NCI-H2227 treated with DMSO at 0.1 percent for 48 hours (cell line): ENCODE results near the gene ZBP1.

Source experiments
- DNase-seq: peaks from one replicate; lab custom pipeline; 2025; lab: John Stamatoyannopoulos, UW

ZBP1 gene

DNA sequence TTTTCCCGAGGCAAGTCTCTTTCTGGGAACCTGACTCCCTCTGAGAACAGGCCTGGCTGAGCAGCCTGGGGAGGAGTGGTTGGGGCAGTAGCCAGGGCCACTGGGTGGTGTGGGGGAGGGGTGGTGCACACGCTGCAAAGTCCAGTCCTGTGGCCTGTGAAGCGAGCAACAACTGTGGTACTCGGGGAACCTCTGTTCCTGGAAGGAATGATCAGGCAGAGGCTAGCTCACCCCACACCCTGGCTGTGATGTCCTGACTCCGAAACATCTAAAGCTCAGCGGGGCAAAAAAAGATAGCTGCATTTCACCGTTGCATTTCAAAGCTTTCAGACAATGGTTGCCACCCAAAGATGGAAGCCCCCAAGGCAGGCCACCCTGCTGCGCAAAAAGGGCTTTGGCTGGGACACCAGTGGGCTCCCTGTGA is 33.8 kb downstream of the ZBP1 start:
- DNase-seq = no peak

DNA sequence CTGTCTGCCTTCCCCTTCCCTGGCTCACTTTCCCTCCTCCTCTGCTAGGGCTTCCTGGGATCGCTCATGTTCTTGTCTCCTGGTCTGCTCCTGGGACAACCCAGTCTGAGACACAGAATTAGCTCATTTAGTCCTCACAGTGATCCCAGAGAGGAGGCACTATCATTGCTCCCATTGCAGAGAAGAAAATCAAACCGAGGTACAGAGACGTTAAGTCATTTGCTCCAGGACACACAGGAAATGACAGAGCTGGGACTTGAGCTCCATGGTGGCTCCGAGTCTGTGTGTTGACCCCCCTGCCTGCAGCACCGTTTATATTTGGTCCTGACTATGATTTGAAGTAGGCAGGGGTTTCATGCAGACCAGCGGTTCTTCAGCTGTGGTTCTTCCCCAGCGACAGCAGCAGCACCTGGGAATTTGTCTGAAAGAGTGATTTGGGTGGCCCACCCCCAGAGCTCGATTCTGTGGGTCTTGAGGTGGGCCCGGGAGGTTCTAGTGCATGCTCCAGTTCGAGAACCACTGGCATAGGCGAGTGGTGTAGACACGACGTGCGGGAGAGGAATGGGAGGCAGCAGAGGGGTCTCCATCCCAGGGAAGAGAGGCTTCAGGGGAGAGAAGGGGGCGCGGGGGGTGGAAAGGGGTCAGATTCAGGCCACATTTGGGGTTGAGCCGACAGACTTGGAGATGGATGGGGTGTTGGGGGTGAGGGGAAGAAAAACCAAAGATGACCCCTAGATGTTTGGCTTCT is 34.6 kb downstream of the ZBP1 start:
- DNase-seq = no peak

DNA sequence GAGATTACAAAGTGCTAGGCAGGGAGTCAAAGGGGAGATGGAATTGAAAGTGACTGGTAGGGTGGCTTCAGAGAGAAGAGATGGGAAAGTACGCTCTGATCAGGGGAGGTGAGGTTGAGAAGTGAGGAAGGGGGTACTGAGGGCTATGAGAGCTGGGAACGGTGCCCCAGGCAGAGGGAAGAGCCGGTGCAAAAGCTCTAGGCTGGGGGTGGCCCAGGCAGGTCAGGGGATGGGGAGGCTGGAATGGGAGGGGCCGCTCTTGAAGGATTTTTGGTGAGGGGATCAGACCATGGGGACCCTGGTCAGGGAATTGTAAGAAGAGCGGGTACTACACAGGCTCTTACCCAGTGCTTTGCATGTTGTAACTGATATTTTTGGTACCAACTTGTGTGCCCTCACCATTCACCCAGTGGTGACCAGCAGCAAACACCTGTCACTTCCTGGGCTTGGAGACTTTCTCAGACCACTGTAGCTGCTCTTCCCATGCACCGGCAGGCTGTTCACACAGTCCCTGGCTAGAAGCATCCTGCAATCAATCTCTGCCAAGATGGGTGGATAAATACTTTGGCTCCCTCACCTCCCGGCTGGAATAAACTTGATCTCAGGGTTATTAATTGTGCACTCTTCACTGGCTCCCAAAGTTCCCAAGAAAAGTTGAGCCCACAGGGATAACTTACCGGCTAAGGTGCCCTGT is 35.3 kb downstream of the ZBP1 start:
- DNase-seq = no peak

DNA sequence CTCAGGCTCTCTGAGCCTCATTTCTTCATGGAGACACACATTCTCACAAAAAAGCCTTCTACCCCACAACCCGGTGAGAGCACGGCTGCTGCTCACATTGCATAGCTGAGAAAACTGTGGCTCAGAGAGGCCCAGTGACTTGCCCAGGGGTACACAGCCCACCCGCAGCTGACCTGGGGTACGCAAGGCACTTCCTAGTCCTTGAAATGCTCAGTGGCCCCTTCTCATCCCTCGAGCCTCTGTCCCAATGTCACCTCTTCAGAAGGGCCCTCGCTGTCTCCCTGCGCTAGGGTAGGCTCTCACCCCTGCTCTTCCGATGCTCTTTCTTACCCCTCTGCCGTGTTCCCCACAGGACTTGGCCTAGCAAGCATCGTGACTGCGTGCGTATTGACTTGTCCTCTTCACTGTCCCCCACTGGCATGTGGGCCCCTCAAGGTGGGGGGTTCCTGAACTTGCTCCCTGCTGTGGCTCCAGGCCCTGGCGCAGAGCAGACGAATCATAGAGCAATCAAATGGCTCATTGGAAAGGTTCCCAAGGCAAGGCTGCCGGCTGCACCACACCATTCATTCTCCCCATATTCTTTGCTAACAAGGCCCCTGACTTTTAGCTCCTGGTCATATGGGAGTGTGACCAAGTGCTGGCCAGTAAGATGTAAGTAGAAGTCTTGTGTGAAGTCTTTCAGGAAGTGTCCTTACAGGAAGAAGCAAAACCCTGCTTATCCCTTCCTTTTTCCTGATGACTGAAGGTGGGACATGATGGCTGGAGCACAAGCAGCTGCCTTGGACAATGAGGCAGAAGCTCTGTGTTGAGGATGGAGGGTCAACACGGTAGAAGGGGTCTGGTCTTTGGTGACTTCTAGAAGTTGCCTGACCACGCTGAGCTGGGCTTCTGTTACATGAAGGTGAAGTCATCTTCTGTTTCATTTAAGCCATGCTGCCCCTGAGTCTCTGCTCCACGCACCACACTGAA is 36.7 kb downstream of the ZBP1 start:
- no peak for DNase-seq

DNA sequence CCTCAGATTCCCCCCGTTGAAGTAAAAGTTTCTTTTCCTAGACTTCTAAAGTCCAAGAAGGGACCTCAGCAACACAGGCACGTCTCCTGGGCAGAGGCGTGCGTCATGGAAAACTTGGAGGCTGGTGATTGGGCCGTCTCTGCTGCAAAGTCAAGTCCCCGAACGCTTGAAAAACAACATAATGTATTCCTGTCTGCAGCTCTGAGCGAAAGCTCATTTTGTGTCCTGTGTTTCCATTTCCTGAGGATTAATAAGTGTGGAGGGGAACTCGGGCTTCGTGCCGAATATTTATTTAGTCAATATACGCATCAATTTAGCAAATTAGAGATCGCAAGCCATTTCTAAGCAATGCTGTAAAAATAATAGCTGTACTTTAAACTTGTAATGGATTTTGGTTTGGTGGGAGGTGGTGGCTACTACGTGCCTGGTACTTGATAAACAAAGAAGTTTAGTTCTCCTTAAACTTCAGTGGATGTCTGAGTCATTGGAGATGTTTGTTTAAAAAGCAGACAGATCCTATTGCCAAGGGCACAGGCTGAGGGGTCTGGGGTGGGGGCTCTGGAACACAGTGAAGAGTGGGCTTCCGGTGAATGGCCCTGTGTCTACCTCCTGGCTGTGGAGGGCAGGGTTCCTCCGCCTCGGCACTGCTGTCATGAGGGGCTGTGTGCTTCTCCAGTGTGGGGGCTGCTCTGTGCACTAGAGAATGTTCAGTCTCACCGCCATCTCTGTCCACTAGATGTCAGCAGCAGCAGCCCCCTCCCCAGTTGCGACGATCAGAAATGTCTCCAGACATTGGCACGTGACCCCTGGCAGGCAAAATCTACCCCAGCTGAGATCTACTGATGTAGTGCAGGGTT is 37.6 kb downstream of the ZBP1 start:
- no peak for DNase-seq

DNA sequence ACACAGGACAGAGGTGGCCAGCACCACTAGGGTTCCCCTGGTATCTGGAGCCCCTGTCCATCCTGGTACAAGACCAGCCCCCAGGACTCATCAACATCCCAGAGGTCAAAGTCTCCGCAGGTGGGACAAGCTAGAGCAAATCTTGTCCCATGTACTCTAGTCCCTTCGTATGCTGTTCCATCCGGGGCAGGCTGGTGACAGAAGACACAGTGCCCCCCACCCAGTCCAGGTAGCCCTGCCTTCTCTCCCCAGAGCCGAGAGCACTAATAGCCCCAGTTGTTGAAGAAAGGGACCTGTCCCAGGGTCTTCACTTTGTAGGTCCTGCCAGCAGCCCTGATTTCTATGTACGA is 38.2 kb downstream of the ZBP1 start:
- no peak for DNase-seq

DNA sequence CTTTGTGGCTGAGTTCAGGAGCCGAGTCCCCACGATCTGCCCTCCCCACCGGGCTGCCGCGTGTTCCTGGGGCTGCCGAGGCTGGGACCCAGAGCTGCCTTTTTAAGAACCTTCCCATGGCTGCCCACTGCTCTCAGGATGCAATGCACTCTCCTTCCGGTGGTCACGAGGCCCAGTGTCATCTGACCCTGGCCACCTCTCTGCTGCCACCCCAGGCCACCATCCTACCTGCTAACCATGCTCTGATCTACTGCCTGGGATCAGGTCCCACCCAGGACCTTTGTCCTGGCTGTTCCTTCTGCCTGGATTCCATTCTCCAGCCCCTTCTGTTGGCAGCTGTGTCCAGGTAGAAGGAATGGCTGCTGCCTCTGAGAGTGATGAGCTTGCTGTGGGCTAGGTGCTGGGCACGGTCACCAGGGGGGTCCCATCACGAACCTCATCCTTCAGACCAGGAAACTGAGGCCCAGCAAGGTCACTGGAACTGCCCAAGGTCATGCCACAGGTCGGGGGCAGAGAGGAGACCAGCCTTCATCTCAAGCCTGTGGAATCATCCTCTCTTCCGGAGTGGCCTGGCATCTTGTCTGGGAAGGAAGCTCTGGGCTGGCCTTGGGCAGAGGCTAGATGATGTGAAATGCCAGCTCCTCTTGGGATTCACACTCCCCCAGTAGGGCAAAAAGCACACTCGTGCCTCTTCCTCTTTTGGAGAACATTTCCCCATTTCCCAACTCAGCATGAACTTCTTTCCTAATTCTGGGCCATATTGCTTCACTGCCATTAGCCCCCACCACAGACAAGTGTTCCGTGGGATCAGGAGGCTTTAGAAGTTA is 38.8 kb downstream of the ZBP1 start:
- no peak for DNase-seq

DNA sequence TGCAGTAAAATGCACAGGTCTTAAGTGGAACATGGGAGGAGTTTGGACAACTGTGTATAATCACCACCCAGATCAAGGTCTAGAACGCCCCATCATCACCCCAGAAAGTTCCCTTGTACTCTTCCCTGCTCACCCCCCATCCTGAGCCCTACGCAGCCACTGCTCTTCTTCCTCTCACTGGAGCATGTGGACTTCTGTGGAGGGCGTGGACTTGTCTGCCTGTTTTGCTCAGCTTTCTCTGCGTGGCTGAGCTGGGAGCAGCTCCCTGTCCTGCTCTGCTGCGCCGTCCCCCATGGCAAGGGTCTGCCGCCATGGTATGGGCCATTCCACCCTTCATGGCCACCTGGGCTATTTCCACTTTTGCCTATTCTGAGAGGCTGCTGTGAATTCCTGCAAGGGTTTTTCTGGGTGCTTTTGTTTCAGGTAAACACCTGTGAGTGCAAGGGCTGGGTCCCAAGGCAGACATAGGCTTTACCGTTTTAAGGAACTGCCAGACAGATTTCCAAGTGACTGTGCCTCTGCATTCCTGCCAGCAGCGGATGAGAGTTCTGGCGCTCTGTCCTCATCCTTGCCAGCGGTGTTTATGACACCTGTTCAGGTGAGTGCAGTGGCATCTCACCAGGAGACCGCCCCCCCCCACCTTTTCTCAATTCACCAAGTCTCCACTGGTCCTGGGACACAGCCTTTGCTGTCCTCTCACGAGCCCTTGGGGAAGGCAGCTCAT is 39.6 kb downstream of the ZBP1 start:
- DNase-seq = no peak

DNA sequence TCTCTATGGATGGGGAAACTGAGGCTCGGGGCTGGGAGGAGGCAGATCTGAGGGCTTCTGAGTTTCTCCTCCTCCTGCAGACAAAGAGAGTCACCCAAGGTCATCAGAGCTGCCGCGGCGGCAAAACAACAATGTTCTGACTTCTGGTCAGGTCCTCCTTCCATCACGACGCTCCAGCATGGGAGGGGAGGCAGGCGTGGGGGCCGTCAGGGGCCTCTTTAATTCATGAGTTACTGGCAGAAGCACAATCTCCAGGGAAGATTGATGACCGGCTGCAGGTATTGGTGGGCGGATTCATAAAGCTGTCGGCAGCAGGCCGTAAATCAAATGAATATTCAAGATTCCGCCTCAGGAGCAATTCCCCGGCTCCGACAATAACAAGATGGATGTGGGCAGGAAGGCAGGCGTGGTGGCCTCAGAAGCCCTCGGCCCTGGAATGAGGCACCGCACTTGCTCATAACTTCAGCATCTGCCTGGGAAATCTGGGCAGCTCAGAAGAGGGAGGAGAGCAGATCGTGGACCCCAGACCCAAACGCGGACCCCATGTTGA is 40.3 kb downstream of the ZBP1 start:
- peak; percentile 43 for DNase-seq

DNA sequence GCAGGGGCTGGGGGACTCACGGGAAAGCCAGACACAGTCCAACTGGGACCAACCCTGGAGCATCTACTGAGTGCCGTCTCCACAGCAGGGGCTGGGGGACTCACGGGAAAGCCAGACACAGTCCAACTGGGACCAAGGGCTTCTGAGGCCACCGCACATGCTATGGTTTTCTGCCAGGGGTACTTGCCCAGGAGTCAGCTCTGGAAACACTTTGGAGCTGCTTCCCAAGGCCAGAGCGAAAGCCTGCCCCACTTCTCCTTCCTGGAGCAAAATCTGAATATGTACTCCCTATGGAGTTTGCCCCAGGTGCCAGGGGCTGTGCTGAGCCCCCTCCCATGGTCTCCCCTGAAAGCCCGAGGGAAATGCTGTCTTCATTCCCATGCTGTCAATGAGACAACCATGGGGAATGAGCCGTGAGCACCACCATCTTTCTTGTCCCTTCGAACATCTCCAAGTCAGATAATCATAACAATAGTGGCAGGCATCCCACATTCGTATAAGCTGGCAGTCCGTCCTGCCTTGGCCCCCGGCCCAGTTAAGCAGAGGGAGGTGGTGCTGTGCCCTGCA is 40.8 kb downstream of the ZBP1 start:
- DNase-seq = no peak

DNA sequence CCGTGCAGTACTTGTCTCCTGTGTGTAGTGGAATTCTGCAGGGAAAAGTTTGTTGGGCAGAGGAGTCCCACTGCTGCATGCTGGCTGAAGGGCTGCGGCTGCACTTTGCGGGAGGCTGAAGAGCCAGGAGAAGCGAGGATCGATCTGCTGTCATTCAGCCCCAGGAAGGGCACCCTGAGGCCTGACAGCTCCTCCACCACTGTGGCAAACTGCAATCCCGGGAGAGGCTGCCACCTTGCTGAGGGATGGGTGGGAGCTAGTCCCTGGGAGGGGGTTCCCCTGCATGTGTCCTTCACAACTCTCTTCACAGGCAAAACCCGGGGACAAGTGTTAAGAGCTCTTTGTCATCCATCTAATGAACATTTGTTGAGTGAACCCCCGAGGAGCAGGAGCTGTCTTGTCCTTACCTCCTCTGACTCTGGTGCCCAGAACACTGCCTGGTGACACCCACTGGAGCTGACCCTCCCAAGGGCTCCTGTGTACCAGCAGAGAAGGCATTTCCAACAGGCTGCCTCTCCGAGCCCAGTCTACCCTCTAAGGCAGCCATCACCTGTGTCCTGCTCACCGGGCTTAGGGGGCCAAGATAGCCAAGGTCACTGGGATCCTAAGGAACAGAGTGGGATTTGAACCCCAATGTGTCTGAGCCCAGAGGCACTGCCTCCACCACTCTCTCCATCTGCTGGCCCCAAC is 41.6 kb downstream of the ZBP1 start:
- DNase-seq = no peak

DNA sequence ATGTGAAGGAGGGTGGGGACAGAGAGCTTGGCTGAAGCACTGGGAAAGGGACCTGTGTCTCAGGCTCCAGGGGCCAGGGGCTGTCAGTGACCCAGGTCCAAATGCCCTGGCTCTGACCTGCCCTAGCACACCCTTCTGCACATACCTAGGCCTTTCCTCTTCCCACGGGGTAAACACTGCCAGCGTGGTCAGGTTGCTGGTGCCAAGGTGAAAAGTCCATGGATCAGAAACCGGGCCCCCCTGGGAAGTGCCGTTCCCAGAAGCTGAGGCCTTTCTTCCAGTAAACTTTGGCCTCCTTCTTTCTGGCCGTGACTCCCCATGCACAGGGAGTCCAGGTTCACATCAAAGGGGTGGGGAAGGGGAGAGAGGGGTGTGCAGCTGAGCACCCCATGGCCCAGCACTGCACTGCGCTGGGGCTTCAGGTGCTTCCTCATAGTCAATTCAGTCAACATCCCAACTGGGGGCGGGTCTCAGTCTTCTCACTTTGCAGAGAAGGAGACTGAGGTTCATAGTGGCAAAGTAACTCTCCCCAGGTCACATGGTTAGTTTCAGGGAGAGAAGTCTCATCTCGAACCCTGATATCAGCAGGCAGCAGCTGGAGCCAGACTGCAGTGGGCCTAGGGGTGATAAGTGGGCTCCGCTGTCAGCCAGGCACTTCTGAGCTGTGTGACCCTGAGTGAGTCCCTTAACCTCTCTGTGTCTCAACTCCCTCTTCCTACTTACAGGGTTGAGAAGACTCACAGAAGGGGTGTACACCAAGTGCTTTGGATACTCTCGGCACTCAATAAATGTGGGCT is 42.3 kb downstream of the ZBP1 start:
- DNase-seq = no peak

DNA sequence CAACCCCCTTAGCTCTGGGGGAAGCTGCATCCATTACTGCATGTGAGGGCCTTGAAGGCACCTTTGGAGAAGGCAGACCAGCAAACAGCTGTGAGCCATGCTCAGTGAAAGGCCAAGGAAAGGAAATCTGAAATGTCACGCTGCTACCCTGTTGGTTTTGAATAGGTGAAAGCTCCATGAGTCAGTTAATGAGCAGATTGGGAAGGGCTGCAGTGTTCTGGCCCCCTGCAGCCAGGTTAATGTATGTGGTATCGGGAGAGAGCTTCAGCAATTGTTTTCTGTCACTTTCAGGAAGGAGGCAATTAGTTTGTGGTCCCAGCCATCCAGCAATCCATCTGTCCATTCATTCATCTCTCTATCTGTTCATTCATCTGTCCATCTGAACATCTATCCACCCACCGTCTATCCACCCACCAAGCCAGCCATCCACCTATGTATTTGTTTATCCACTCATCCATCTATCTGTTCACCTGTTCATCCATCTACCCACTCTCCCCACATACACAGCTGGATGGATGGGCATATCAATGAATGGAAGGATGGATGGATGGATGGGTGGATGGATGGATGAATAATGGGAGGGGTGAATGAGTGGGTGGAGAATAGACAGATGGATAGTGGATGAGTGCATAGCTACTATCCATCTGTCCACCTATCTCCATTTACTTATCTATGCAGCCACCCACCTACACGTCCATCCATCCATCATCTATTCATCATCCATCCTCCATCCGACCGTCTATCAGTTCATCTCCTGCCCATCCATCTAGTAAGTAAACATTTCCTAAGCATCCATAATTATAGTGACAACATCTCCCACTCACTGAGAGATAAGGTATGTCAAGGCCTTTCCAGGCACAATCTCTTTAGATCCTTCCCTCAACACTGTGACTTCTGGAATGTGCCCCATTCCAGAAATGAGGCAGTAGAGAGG is 43.3 kb downstream of the ZBP1 start:
- no peak for DNase-seq

DNA sequence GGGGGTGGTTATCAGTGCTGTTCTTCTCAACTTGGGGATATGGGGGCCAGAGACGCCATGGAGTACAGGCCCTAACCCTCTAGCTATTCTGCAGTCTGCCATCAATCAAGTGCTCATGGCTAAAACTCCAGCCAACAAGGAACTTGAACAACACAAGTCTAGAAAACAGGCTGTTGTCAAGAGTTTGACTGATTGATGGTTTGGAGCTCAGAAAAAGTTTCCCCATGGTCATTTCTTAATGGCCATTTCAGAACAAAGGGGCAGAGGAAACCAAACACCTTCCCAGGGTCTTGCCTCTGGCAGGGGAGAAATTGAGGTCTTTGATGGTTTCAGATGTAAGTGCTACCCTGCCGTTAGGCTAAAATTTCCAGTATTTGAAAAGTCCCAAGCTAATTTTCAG is 44.2 kb downstream of the ZBP1 start:
- DNase-seq = no peak

DNA sequence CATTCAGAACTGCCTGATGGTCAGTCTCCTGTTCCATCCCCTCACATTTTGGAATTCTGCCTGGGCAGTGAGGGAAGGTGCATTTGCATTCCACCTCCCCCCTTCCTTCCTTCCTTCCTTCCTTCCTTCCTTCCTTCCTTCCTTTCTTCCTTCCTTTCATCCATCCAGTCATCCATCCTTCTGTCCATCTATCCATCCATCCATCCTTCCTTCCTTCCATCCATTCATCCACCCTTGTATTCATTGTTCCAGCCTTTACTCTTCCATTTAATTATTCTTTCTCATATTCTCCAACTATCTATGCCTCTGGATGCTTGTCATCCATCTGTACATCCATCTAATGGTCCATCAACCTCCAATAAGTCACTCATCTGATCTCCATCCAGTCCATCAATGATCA is 45.3 kb downstream of the ZBP1 start:
- DNase-seq = no peak

DNA sequence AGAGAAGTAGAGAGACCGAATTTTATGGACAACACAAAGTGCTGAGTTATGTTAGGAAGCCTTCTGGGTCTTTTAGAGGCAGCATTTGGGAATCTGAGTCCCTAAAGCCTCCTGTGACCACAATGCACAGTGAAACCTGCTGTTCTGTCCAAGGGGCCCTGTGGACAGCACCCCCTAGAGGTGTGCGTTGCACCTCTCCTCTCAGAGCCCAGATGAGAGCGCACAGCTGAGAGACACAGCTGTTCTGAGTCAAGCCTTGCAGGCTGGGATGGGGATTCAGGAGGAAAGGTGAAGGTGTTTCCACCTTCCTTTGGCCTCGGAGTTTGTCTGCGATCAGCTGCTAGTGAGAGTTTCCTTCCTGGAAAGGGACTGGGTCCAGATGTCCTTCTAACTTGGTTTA is 46.3 kb downstream of the ZBP1 start:
- DNase-seq = no peak

DNA sequence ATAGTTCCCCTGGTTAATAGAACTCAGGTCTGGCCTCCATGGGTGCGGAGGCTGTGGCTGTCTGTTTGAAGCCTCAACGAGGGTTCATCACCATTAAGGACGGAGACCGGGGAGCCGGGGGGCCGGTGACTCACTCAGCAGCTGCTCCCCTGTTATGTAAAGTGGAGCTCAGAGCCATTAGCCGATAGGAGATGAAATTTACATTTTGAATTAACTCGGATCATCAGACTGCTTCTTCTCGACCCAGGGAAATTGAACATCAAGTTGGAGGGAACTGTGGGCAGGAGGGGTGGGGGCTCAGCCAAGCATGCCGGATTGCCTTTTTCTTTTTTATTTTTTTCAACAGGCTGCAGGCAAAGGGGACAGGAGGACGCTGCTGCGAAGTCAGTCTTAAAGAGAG is 47.0 kb downstream of the ZBP1 start:
- no peak for DNase-seq
